ENCODE results near the gene SOAT1. TPM values are rescaled to one million over a fixed set of nuclear protein-coding genes. Genes with fewer than 3 reads are reported as not detected.

The SOAT1 gene
- polyA plus RNA-seq, 1 of the 3 experiments (the other 2 are of a cell fraction) = 8.1 TPM

GRCh38 chr1:179342740-179343404 is 49.3 kb downstream of the SOAT1 start:
- H3K27ac ChIP-seq (ENCODE audit: low read depth in 2 of 2, low read length in 1 of 2) = no peak overlapping the region
- no peak overlapping the region for H2AFZ ChIP-seq (ENCODE audit: low read depth)
- no peaks in the 10 kb centered on the region for H3K9me2 ChIP-seq
- H3F3A ChIP-seq (replicated peaks; ENCODE audit: insufficient read depth) = no peaks in the 10 kb centered on the region
- DNase-seq = no peak
- TF ChIP-seq EP300 (IDR thresholded peaks at IDR 0.05; ENCODE audit: borderline replicate concordance in 1 of 2, low read depth in 1 of 2, low read length in 1 of 2) (no peak), YY1 (IDR thresholded peaks at IDR 0.05; ENCODE audit: low read depth) (no peak), FOXJ3 (CRISPR knock-in tag; IDR thresholded peaks at IDR 0.05) (no peak), USF2 (IDR thresholded peaks at IDR 0.05; ENCODE audit: borderline replicate concordance, low read depth, low read length) (no peak), TAF1 (IDR thresholded peaks at IDR 0.05; ENCODE audit: borderline replicate concordance, low read depth, low read length) (no peak), TEAD4 (IDR thresholded peaks at IDR 0.05; ENCODE audit: borderline replicate concordance, insufficient read depth) (no peak), RCOR1 (IDR thresholded peaks at IDR 0.05; ENCODE audit: low read length) (no peak), MXI1 (IDR thresholded peaks at IDR 0.05; ENCODE audit: low read depth, low read length) (no peak), RAD21 (IDR thresholded peaks at IDR 0.05; ENCODE audit: low read length) (no peak), ZBTB33 (IDR thresholded peaks at IDR 0.05; ENCODE audit: borderline replicate concordance, low read depth) (no peak), USF1 (IDR thresholded peaks at IDR 0.05; ENCODE audit: borderline replicate concordance, low read depth) (no peak), CHD2 (IDR thresholded peaks at IDR 0.05; ENCODE audit: low read length, partially characterized antibody) (no peak)
- H3K4me1 ChIP-seq (ENCODE audit: control insufficient read depth in 1 of 2, insufficient read depth in 2 of 2, low read depth in 1 of 2, low read length in 1 of 2) = no peaks in the 10 kb centered on the region
- no peaks in the 10 kb centered on the region for H3K27me3 ChIP-seq (ENCODE audit: insufficient read depth)
- no peaks in the 10 kb centered on the region for H3K9me3 ChIP-seq
- H3K9ac ChIP-seq = no peak overlapping the region
- H3K4me2 ChIP-seq = no peak overlapping the region
- no peaks in the 10 kb centered on the region for H3K79me2 ChIP-seq (ENCODE audit: insufficient read depth)
- WGBS (ENCODE audit: low lambda C conversion rate) = 94% methylated on average over 4 of the region's 4 CpGs
- POLR2A ChIA-PET = no interaction called here
- H3K36me3 ChIP-seq (replicated peaks in 1 of 2; ENCODE audit: control insufficient read depth in 1 of 2, insufficient read depth in 2 of 2, low read length in 1 of 2) = peaks cover 35 to 56% of the 10 kb centered on the region in 2 experiments
- no peaks in the 10 kb centered on the region for H4K20me1 ChIP-seq (ENCODE audit: insufficient read depth)
- CTCF ChIA-PET = no interaction called here
- H3K4me3 ChIP-seq (ENCODE audit: low read depth in 2 of 2, low read length in 1 of 2) = no peak overlapping the region

GRCh38 chr1:179351281-179351680 is 57.7 kb downstream of the SOAT1 start:
- Histone ChIP-seq H3K9ac (no peak overlapping the region), H3K9me3 (no peaks in the 10 kb centered on the region), H3K4me1 (ENCODE audit: control insufficient read depth in 1 of 2, insufficient read depth in 2 of 2, low read depth in 1 of 2, low read length in 1 of 2) (peaks cover 0 to 5% of the 10 kb centered on the region in 2 experiments; a peak in 2 of 4 replicates), H3K9me2 (no peaks in the 10 kb centered on the region), H3F3A (replicated peaks; ENCODE audit: insufficient read depth) (peaks cover 5% of the 10 kb centered on the region), H3K27ac (ENCODE audit: low read depth in 2 of 2, low read length in 1 of 2) (no peak overlapping the region), H3K4me2 (no peak overlapping the region), H4K20me1 (ENCODE audit: insufficient read depth) (no peaks in the 10 kb centered on the region), H3K36me3 (replicated peaks in 1 of 2; ENCODE audit: control insufficient read depth in 1 of 2, insufficient read depth in 2 of 2, low read length in 1 of 2) (peaks cover 28 to 56% of the 10 kb centered on the region in 2 experiments), H3K79me2 (ENCODE audit: insufficient read depth) (no peaks in the 10 kb centered on the region), H2AFZ (ENCODE audit: low read depth) (no peak overlapping the region), H3K4me3 (ENCODE audit: low read depth in 2 of 2, low read length in 1 of 2) (no peak overlapping the region), H3K27me3 (ENCODE audit: insufficient read depth) (no peaks in the 10 kb centered on the region)
- whole genome bisulfite sequencing (ENCODE audit: low lambda C conversion rate) = 95% methylated on average over 3 of the region's 3 CpGs
- no peak for DNase-seq
- ChIA-PET POLR2A (no interaction called here), CTCF (no interaction called here)
- TF ChIP-seq NFIC (IDR thresholded peaks at IDR 0.05; ENCODE audit: borderline replicate concordance) (no peak), TEAD4 (IDR thresholded peaks at IDR 0.05; ENCODE audit: borderline replicate concordance, insufficient read depth) (no peak), CHD2 (IDR thresholded peaks at IDR 0.05; ENCODE audit: low read length, partially characterized antibody) (no peak), NRF1 (IDR thresholded peaks at IDR 0.05; ENCODE audit: low read depth, low read length) (no peak), GABPA (IDR thresholded peaks at IDR 0.05; ENCODE audit: low read depth) (no peak), MXI1 (IDR thresholded peaks at IDR 0.05; ENCODE audit: low read depth, low read length) (no peak), EZH2phosphoT487 (IDR thresholded peaks at IDR 0.05; ENCODE audit: borderline replicate concordance, low read depth) (no peak), SMC3 (IDR thresholded peaks at IDR 0.05; ENCODE audit: low read depth, low read length) (no peak), CTCF (IDR thresholded peaks at IDR 0.05) (no peak), TCF12 (IDR thresholded peaks at IDR 0.05) (no peak)

All from SK-N-SH (cell line).